CD14-positive monocyte (primary cell): ENCODE data around the gene CDH16. TPM values are rescaled to one million over a fixed set of nuclear protein-coding genes. Genes with fewer than 3 reads are reported as not detected.

ENCODE experiments used
- DNase-seq, 3 donors: peaks; one replicate each; pipeline ENCODE4 v3.0.0-alpha.2; 2011 to 2022
- H2AFZ ChIP-seq: 2 replicates; pipeline ENCODE4 v1.6.0; 2012; ENCODE audit warnings: mild to moderate bottlenecking, low read depth, low read length, inconsistent platforms; ENCODE audit not compliant: insufficient read depth, poor library complexity, severe bottlenecking
- H3K27ac ChIP-seq, 2 donors: 1 replicate in 1 of 2; 2 replicates in 1 of 2; pipeline ENCODE4 v1.5.1; 2012 to 2013; ENCODE audit warnings: low read length in 2 of 2, control low read depth in 1 of 2, inconsistent platforms in 1 of 2, low read depth in 1 of 2, mild to moderate bottlenecking in 1 of 2
- H3K27me3 ChIP-seq, 2 donors: one replicate each; pipeline versions ENCODE4 v1.6.0 to v1.6.1; 2011 to 2013; ENCODE audit warnings: low read length in 2 of 2; ENCODE audit not compliant: control insufficient read depth in 2 of 2, insufficient read depth in 2 of 2
- H3K36me3 ChIP-seq, 2 donors: replicated peaks in 1 of 2; 1 replicate in 1 of 2; 2 replicates in 1 of 2; pipeline versions ENCODE4 v1.5.1 to v1.6.1; 2012 to 2013; ENCODE audit warnings: low read length in 2 of 2, control low read depth in 1 of 2, inconsistent platforms in 1 of 2, mild to moderate bottlenecking in 1 of 2; ENCODE audit not compliant: insufficient read depth in 2 of 2, control insufficient read depth in 1 of 2
- H3K4me1 ChIP-seq, 2 donors: 1 replicate in 1 of 2; 2 replicates in 1 of 2; pipeline versions ENCODE4 v1.5.1 to v1.6.1; 2012 to 2013; ENCODE audit warnings: low read length in 2 of 2, control low read depth in 1 of 2, inconsistent platforms in 1 of 2, mild to moderate bottlenecking in 1 of 2, moderate library complexity in 1 of 2; ENCODE audit not compliant: insufficient read depth in 2 of 2, control insufficient read depth in 1 of 2
- H3K4me2 ChIP-seq: replicated peaks from 2 replicates; pipeline ENCODE3; 2012; ENCODE audit warnings: low read length, moderate library complexity, mild to moderate bottlenecking; ENCODE audit not compliant: poor library complexity, severe bottlenecking; ENCODE audit errors: extremely low read depth
- H3K4me3 ChIP-seq, 3 experiments: fragments of 200-600 bp in 1 of 3; sonication (generic) in 1 of 3; replicated peaks in 1 of 3; 1 replicate in 2 of 3; 2 replicates in 1 of 3; pipeline ENCODE4 v1.5.1; 2011 to 2013; ENCODE audit warnings: low read length in 3 of 3, mild to moderate bottlenecking in 3 of 3, control low read depth in 2 of 3, low read depth in 2 of 3, inconsistent platforms in 1 of 3, moderate library complexity in 1 of 3
- H3K79me2 ChIP-seq: 2 replicates; pipeline ENCODE4 v1.6.0; 2012; ENCODE audit warnings: mild to moderate bottlenecking, control low read depth, inconsistent platforms, low read length, moderate library complexity; ENCODE audit not compliant: insufficient read depth
- H3K9ac ChIP-seq: 2 replicates; pipeline ENCODE4 v1.6.0; 2017; ENCODE audit warnings: low read length, mild to moderate bottlenecking; ENCODE audit not compliant: insufficient read depth, poor library complexity, severe bottlenecking
- H3K9me3 ChIP-seq, 2 donors: replicated peaks in 1 of 2; 1 replicate in 1 of 2; 2 replicates in 1 of 2; pipeline versions ENCODE4 v1.5.1 to v1.6.1; 2012 to 2013; ENCODE audit warnings: low read length in 2 of 2, control low read depth in 1 of 2; ENCODE audit not compliant: control insufficient read depth in 1 of 2, insufficient read depth in 1 of 2
- H4K20me1 ChIP-seq: 2 replicates; pipeline ENCODE4 v1.6.0; 2012; ENCODE audit warnings: mild to moderate bottlenecking, low read length, control low read depth, moderate library complexity; ENCODE audit not compliant: insufficient read depth
- H3K27ac Mint-ChIP-seq, 7 donors: one replicate each; pipeline ENCODE4 v1.8.0; 2020; ENCODE audit warnings: mild to moderate bottlenecking in 7 of 7, mixed read lengths in 7 of 7, moderate library complexity in 6 of 7, inconsistent platforms in 2 of 7
- H3K27me3 Mint-ChIP-seq, 3 donors: one replicate each; pipeline ENCODE4 v1.8.0; 2021 to 2022; ENCODE audit warnings: low read depth in 3 of 3, mild to moderate bottlenecking in 3 of 3, mixed read lengths in 3 of 3, moderate library complexity in 3 of 3, inconsistent platforms in 1 of 3
- H3K36me3 Mint-ChIP-seq, 2 donors: one replicate each; pipeline ENCODE4 v1.8.0; 2020; ENCODE audit warnings: mixed read lengths in 2 of 2, inconsistent platforms in 1 of 2, mild to moderate bottlenecking in 1 of 2
- H3K4me1 Mint-ChIP-seq: one replicate; pipeline ENCODE4 v1.8.0; 2020; ENCODE audit warnings: mild to moderate bottlenecking, mixed read lengths
- H3K4me3 Mint-ChIP-seq, 2 donors: one replicate each; pipeline ENCODE4 v1.8.0; 2020; ENCODE audit warnings: mild to moderate bottlenecking in 2 of 2, mixed read lengths in 2 of 2, moderate library complexity in 1 of 2
- H3K9me3 Mint-ChIP-seq, 7 donors: one replicate each; pipeline ENCODE4 v1.8.0; 2020 to 2022; ENCODE audit warnings: mixed read lengths in 7 of 7, mild to moderate bottlenecking in 6 of 7, moderate library complexity in 6 of 7, inconsistent platforms in 2 of 7
- WGBS: methylation state at CpG from one replicate; pipeline ENCODE4 v1.1.5; 2013; ENCODE audit warnings: missing lambda C conversion rate; ENCODE audit not compliant: insufficient coverage; 5-methylcytosine and 5-hydroxymethylcytosine counted together
- intact Hi-C, 2 donors: fragments of 100-400 bp; cut with micrococcal nuclease; formaldehyde crosslinking; loops; one replicate each; pipeline versions ENCODE4 v1.15.0 to v1.15.1; 2023
- polyA plus RNA-seq, 3 donors: library from polyadenylated mRNA; depleted of rRNA in 1 of 3; unstranded in 2 of 3; stranded (reverse) in 1 of 3; fragments of 300-500 nt in 2 of 3; fragments of >200 nt in 1 of 3; fragmentation: Illumina TruSeq in 2 of 3; gene quantifications; 1 replicate in 2 of 3; 2 replicates in 1 of 3; pipeline ENCODE4 v1.2.3, GENCODE V29; 2012 to 2021
- TF ChIP-seq, protein P1 (sequence below): fragments of 200-600 bp; IDR thresholded peaks from one replicate; pipeline ENCODE4 v1.8.0; 2022; ENCODE audit warnings: antibody characterized with exemption, mild to moderate bottlenecking

The CDH16 gene
- polyA plus RNA-seq, 3 donors: not detected

DNA sequence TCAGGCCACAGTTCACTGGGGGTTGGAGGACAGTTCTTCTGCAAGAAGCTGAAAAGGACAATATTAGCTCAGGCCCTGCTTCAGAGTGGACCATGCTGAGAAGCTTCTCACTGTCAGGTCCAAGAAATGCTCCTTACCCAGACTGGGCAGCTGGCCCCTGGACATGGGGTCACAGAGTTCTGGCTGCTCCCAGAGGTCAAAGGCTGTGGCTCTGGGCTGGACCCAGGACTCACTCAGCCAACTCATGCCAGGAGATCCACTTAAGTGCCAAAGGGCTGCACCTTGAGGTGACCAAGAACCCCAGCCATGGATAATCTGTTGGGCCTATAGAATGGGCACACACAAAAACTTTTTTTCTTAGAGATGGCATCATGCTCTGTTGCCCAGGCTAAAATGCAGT, 20.7 kb upstream of the CDH16 start:
- H3K36me3 Mint-ChIP-seq: peaks cover 67 to 76% of the 10 kb centered on the region in 2 donors
- peaks cover 29% of the 10 kb centered on the region for H3K4me1 Mint-ChIP-seq

DNA sequence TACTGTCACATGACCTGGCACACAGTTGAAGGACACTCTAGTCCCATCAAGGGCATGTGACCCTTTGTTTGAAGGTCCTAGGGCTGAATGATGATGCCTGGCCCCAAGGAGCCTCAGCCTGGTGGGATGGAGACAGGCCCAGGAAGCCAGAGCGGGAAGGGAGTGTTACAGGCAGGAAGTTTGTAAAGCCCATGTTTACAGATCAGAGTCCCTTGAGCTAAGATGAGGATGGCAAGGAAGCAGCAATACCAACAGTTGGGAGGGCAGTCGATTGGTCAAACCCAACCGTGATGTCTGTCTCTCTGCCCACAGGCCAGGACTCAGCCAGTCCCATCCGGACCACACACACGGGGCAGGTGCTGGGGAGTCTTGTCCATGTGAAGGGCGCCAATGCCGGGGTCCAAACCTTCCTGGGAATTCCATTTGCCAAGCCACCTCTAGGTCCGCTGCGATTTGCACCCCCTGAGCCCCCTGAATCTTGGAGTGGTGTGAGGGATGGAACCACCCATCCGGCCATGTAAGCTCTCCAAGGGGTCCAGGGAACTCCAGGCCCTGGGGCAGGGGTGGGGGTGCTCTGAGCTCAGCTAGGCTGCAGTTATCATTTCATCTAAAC, 19.1 kb upstream of the CDH16 start:
- Histone ChIP-seq H4K20me1 (peaks cover 64% of the 10 kb centered on the region), H3K9me3 (no peaks in the 10 kb centered on the region), H3K9ac (no peak overlapping the region), H3K79me2 (peaks cover 53% of the 10 kb centered on the region), H3K27ac (no peak overlapping the region), H2AFZ (no peak overlapping the region), H3K4me1 (peaks cover 24 to 34% of the 10 kb centered on the region in 2 donors), H3K4me2 (no peak overlapping the region), H3K4me3 (no peak overlapping the region), H3K36me3 (peaks cover 54 to 58% of the 10 kb centered on the region in 2 donors), H3K27me3 (no peaks in the 10 kb centered on the region)
- 95% methylated on average over 7 of the region's 10 CpGs for WGBS
- TF ChIP-seq, protein P1, sequence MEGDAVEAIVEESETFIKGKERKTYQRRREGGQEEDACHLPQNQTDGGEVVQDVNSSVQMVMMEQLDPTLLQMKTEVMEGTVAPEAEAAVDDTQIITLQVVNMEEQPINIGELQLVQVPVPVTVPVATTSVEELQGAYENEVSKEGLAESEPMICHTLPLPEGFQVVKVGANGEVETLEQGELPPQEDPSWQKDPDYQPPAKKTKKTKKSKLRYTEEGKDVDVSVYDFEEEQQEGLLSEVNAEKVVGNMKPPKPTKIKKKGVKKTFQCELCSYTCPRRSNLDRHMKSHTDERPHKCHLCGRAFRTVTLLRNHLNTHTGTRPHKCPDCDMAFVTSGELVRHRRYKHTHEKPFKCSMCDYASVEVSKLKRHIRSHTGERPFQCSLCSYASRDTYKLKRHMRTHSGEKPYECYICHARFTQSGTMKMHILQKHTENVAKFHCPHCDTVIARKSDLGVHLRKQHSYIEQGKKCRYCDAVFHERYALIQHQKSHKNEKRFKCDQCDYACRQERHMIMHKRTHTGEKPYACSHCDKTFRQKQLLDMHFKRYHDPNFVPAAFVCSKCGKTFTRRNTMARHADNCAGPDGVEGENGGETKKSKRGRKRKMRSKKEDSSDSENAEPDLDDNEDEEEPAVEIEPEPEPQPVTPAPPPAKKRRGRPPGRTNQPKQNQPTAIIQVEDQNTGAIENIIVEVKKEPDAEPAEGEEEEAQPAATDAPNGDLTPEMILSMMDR: no peak
- intact Hi-C loops: no loop called here
- no peak for DNase-seq
- H3K36me3 Mint-ChIP-seq: peaks cover 58 to 67% of the 10 kb centered on the region in 2 donors
- H3K27me3 Mint-ChIP-seq: peaks cover 0 to 2% (median under 1%) of the 10 kb centered on the region in 3 donors
- H3K27ac Mint-ChIP-seq: no peak overlapping the region
- peaks cover 0 to 2% (median 0%) of the 10 kb centered on the region in 7 donors for H3K9me3 Mint-ChIP-seq
- no peak overlapping the region for H3K4me3 Mint-ChIP-seq
- peaks cover 42% of the 10 kb centered on the region for H3K4me1 Mint-ChIP-seq

More for the DNA sequence above, 20.7 kb upstream of the CDH16 start:
- Histone ChIP-seq H3K4me1 (peaks cover 16 to 21% of the 10 kb centered on the region in 2 donors), H3K27me3 (no peaks in the 10 kb centered on the region), H4K20me1 (peaks cover 76% of the 10 kb centered on the region), H3K9me3 (no peaks in the 10 kb centered on the region), H2AFZ (no peak overlapping the region), H3K4me2 (no peak overlapping the region), H3K4me3 (no peak overlapping the region), H3K9ac (no peak overlapping the region), H3K27ac (peak overlapping the region in 1 of 2 donors; percentile 5), H3K36me3 (peaks cover 65 to 71% of the 10 kb centered on the region in 2 donors), H3K79me2 (peaks cover 37% of the 10 kb centered on the region)
- no peak for DNase-seq
- TF ChIP-seq, protein P1: no peak
- Mint-ChIP-seq H3K4me3 (no peak overlapping the region), H3K9me3 (peaks cover 0 to 2% (median 0%) of the 10 kb centered on the region in 7 donors), H3K27ac (no peak overlapping the region), H3K27me3 (peaks cover 0 to 2% (median 0%) of the 10 kb centered on the region in 3 donors)
- intact Hi-C loops: no loop called here
